ENCODE measurements around the gene TNFRSF6B.

- TF ChIP-seq CTCF (IDR thresholded peaks at IDR 0.05) (no peak), USF2 (IDR thresholded peaks at IDR 0.05; ENCODE audit: borderline replicate concordance, low read depth, low read length) (no peak), MAX (IDR thresholded peaks at IDR 0.05; ENCODE audit: low read depth) (no peak), GABPA (IDR thresholded peaks at IDR 0.05; ENCODE audit: low read depth) (no peak), RCOR1 (IDR thresholded peaks at IDR 0.05; ENCODE audit: low read length) (no peak), RAD21 (IDR thresholded peaks at IDR 0.05; ENCODE audit: low read length) (no peak), POLR2AphosphoS5 (IDR thresholded peaks at IDR 0.05; ENCODE audit: low read depth, low read length) (no peak), EP300 (IDR thresholded peaks at IDR 0.05; ENCODE audit: borderline replicate concordance in 1 of 2, low read depth in 1 of 2, low read length in 1 of 2) (no peak), USF1 (IDR thresholded peaks at IDR 0.05; ENCODE audit: borderline replicate concordance, low read depth) (no peak), REST (IDR thresholded peaks at IDR 0.05; ENCODE audit: low read depth, low read length) (no peak), TAF1 (IDR thresholded peaks at IDR 0.05; ENCODE audit: borderline replicate concordance, low read depth, low read length) (no peak), SIN3A (IDR thresholded peaks at IDR 0.05; ENCODE audit: borderline replicate concordance, low read depth, low read length) (no peak), TCF12 (IDR thresholded peaks at IDR 0.05) (no peak)
These were observed 39.6 kb downstream of the TNFRSF6B start, which contains the start of gene LIME1 for GRCh38 chr20:63735859-63736718.

Data from SK-N-SH (cell line).